IPS DF 6.9 (cell line): ENCODE data around the gene ZNF48.

Source experiments
- DNase-seq: peaks from one replicate; pipeline ENCODE4 v3.0.0-alpha.2; 2013; ENCODE audit warnings: low read depth, low spot score
- H3K27ac ChIP-seq: one replicate; pipeline ENCODE4 v1.5.1; 2013; ENCODE audit warnings: low read length, control low read depth
- H3K27me3 ChIP-seq: 2 replicates; pipeline ENCODE4 v1.6.1; 2013; ENCODE audit warnings: mild to moderate bottlenecking, low read length; ENCODE audit not compliant: control insufficient read depth, insufficient read depth
- H3K36me3 ChIP-seq: 2 replicates; pipeline ENCODE4 v1.6.1; 2013; ENCODE audit warnings: low read length; ENCODE audit not compliant: control insufficient read depth, insufficient read depth
- H3K4me1 ChIP-seq: 2 replicates; pipeline ENCODE4 v1.6.1; 2013; ENCODE audit warnings: low read length; ENCODE audit not compliant: control insufficient read depth, insufficient read depth
- H3K4me3 ChIP-seq: 2 replicates; pipeline ENCODE4 v1.5.1; 2013; ENCODE audit warnings: mild to moderate bottlenecking, low read length
- H3K9me3 ChIP-seq: 2 replicates; pipeline ENCODE4 v1.6.1; 2013; ENCODE audit warnings: low read length, inconsistent platforms; ENCODE audit not compliant: control insufficient read depth, insufficient read depth
- WGBS: extraction: QIAGEN DNeasy Blood & Tissue Kit; methylation state at CpG from one replicate; pipeline ENCODE4 v1.1.7; 2013; ENCODE audit warnings: mixed read lengths, missing lambda C conversion rate; ENCODE audit not compliant: insufficient read length, insufficient coverage; 5-methylcytosine and 5-hydroxymethylcytosine counted together

Gene ZNF48

DNA sequence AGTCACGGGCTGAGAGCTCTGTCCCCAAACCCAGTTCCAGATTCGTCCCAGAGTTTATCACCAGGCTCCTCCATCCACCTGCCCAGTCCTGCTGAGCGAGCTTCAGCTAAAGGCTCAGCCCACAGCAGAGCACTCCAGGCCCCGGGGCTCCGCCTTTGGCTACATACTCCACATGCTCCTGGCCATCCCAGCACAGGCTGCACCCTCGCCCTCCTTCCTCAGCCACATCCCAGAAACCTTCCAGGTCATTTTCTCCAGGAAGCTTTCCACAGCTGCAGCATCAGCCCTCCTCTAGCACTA is 35.4 kb upstream of the ZNF48 start:
- Histone ChIP-seq H3K36me3 (peaks cover 12% of the 10 kb centered on the region; the same call in 1 of the 2 replicates), H3K27ac (no peak overlapping the region)
- no CpG with 5 or more reads among the region's 6 CpGs for WGBS

GRCh38 chr16:30361180-30361579 is 34.0 kb upstream of the ZNF48 start:
- H3K9me3 ChIP-seq = no peaks in the 10 kb centered on the region
- H3K27ac ChIP-seq = no peak overlapping the region
- no CpG with 5 or more reads among the region's 7 CpGs for WGBS
- no peak overlapping the region for H3K4me3 ChIP-seq
- H3K27me3 ChIP-seq = no peaks in the 10 kb centered on the region
- no peaks in the 10 kb centered on the region for H3K4me1 ChIP-seq
- peaks cover 12% of the 10 kb centered on the region; the same call in 1 of the 2 replicates for H3K36me3 ChIP-seq
- DNase-seq = no peak

More for the DNA sequence above, 35.4 kb upstream of the ZNF48 start:
- Histone ChIP-seq H3K4me1 (no peaks in the 10 kb centered on the region), H3K4me3 (no peak overlapping the region), H3K27me3 (no peaks in the 10 kb centered on the region), H3K9me3 (no peaks in the 10 kb centered on the region)
- DNase-seq = no peak

DNA sequence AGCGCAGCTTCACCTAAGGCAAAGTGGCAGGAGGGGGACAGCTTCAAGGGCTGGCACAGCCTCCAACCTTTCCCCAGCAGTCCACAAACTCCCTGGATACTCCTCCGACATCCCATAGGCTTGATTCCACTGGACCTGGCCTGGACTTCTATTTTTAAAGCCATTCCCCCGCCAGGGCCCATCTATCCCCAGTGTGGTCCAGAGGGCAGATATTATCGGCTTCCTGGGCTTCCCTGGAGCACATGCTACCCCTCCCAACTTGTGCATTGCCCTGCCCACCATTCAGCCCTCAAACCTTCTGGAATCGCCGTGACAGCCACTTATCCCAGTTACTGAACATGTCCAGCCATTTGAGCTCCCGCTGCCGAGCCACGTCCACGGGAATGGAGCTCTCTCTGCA is 30.0 kb upstream of the ZNF48 start:
- no peaks in the 10 kb centered on the region for H3K36me3 ChIP-seq
- no peak for DNase-seq
- H3K27ac ChIP-seq = no peak overlapping the region
- WGBS = no CpG with 5 or more reads among the region's 10 CpGs
- H3K27me3 ChIP-seq = no peaks in the 10 kb centered on the region
- no peaks in the 10 kb centered on the region for H3K9me3 ChIP-seq
- no peak overlapping the region for H3K4me3 ChIP-seq
- H3K4me1 ChIP-seq = peaks cover 7% of the 10 kb centered on the region

- H3K36me3 ChIP-seq = no peaks in the 10 kb centered on the region
Measured at GRCh38 chr16:30366511-30366910, 28.7 kb upstream of the ZNF48 start.

GRCh38 chr16:30367349-30368009 is 27.7 kb upstream of the ZNF48 start:
- no peaks in the 10 kb centered on the region for H3K27me3 ChIP-seq
- no peaks in the 10 kb centered on the region for H3K36me3 ChIP-seq
- peaks cover 7% of the 10 kb centered on the region for H3K4me1 ChIP-seq
- H3K27ac ChIP-seq = no peak overlapping the region
- no peaks in the 10 kb centered on the region for H3K9me3 ChIP-seq
- WGBS = no CpG with 5 or more reads among the region's 10 CpGs
- no peak overlapping the region for H3K4me3 ChIP-seq
- DNase-seq = no peak

More at GRCh38 chr16:30366511-30366910, 28.7 kb upstream of the ZNF48 start:
- Histone ChIP-seq H3K27me3 (no peaks in the 10 kb centered on the region), H3K4me3 (no peak overlapping the region), H3K27ac (no peak overlapping the region), H3K4me1 (peaks cover 7% of the 10 kb centered on the region), H3K9me3 (no peaks in the 10 kb centered on the region)
- WGBS = no CpG with 5 or more reads among the region's 4 CpGs
- no peak for DNase-seq

- Histone ChIP-seq H3K4me1 (peaks cover 7% of the 10 kb centered on the region), H3K9me3 (no peaks in the 10 kb centered on the region), H3K27me3 (no peaks in the 10 kb centered on the region), H3K27ac (no peak overlapping the region), H3K4me3 (no peak overlapping the region), H3K36me3 (no peaks in the 10 kb centered on the region)
- WGBS = no CpG with 5 or more reads among the region's 8 CpGs
- DNase-seq = no peak
Measured at GRCh38 chr16:30368122-30368791, 27.0 kb upstream of the ZNF48 start.

DNA sequence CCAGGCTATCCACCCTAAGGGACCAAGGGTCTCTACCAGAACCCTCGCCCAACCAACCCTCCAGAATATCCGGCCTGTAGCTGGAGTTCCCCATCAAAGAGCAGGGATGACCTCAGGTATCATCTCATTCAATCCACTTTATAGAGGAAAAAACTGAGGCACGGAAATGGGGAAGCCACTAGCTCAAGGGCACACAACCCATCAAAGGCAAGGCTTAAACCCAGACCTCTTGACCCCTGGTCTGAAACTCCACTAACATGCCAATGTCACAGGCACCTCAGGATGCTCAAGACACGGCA is 26.5 kb upstream of the ZNF48 start:
- Histone ChIP-seq H3K4me1 (peaks cover 7% of the 10 kb centered on the region), H3K9me3 (no peaks in the 10 kb centered on the region), H3K27me3 (no peaks in the 10 kb centered on the region), H3K36me3 (no peaks in the 10 kb centered on the region), H3K4me3 (no peak overlapping the region), H3K27ac (no peak overlapping the region)
- no peak for DNase-seq
- WGBS = no CpG with 5 or more reads among the region's 4 CpGs

DNA sequence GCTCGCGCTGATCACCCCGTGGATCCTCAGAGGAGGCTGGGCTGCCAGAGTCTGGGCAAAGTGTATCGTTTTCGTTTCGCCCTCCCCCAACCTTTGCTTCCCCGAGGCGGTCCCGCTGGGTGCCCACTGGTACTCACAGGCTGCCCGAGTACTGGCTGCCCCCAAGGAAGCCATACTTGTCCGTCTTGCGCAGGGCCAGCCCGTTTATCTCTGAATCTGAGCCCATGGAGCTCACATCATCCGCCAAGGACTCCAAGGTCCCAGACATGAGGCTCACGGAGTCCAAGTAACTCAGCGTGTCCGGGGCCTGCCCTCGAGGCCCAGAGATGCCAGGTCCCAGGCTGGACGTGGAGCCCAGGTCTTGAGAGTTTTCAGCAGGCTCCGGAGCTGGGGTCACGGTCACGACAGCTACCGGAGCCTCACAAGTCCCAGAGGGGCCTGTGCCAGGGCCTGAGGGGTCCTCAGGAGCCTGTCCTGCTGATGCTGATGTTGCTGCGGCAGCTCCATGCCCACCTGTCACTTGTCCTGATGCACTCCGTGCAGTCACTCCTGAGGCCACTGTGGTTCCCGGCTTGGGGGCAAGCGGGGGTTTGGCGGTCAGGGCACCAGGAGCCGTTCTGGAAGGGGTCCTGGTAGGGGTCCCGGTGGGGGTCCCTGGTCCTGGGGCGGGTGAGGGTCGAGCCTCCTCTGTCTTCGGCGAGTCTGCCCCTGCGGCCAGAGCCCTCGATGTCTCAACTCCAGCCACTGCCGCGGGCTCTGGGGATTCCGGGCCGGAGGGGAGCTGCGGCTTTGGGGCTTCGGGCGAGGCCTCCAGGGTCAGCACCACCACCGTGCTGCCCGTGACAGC is 25.9 kb upstream of the ZNF48 start:
- no peaks in the 10 kb centered on the region for H3K9me3 ChIP-seq
- DNase-seq = no peak
- peak overlapping the region; percentile 77 for H3K4me3 ChIP-seq
- H3K27ac ChIP-seq = no peak overlapping the region
- no CpG with 5 or more reads among the region's 45 CpGs for WGBS
- no peaks in the 10 kb centered on the region for H3K36me3 ChIP-seq
- H3K27me3 ChIP-seq = no peaks in the 10 kb centered on the region
- peaks cover 7% of the 10 kb centered on the region for H3K4me1 ChIP-seq

DNA sequence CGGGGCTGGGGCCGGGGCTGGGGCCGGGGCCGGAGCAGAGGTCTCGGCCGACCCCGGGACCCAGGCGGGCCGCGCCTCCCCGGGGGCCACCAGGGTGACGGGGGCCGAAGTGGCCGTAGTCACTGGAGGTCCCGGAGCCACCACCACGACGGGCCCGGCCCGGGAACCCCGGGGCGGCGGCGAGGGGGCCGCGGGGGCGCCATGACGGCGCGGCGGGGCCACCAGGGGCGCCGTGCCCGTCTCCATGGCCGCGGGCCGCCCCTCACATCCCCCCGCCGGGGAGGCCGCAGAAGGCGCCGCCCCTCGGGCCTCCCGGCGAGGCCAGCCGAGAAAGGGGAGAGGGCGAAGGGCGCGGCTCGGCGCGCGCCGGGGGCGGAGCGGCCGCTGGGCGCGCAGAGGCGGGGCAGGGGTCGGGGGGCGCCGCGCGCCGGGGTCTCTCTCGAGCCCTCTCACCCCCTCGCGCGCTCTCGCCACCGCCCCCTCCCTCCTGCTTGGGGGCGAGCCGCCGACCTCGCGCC is 25.2 kb upstream of the ZNF48 start:
- Histone ChIP-seq H3K27me3 (no peaks in the 10 kb centered on the region), H3K9me3 (no peaks in the 10 kb centered on the region), H3K27ac (no peak overlapping the region), H3K4me1 (peaks cover 7% of the 10 kb centered on the region), H3K36me3 (no peaks in the 10 kb centered on the region), H3K4me3 (peak overlapping the region; percentile 77)
- no peak for DNase-seq
- WGBS = no CpG with 5 or more reads among the region's 76 CpGs

DNA sequence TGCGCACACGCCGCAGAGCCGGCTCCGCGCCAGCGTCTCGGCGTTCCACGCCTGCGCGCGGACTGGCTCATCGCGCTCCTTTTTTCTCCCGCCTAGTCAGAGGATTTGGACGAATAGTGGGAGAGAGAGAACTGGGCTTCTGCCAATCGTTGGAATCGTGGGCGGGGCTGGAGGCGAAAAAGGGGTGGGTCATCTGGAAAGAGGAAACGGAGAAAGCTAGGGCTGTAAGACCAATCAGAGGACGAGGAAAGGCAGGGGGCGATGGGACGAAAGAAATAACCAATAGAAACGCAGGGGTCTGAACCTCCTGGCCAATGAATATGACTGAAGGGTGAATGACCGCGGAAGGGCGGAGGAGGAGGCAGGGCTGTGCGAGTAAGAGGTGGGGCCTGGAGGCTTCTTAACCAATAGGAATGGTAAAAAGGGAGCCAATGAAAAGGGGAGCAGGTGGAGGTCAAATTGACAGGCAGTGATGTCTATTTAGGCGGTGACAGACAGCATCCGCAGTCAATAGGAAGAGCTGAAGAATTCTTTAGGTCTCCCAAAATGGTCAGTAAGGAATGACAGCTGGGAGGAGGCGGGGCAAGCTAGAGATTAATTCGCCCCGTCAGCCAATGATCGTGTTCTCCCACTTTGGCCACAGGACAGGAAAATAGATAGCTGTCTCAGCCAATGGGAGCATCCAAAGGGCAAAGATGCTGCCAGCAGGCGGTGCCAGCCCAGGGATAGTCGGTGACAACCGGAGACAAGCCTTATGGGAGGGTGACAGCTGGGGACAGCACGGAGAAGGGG is 24.6 kb upstream of the ZNF48 start, which contains the start of gene TBC1D10B:
Gene TBC1D10B (minus strand): TSS at position 39 of the 792 bp plus-strand sequence. CDS start 311 bp downstream, outside the sequence.
- Histone ChIP-seq H3K4me3 (peak within 1 kb of the TSS; percentile 77), H3K27ac (no peak within 1 kb of the TSS), H3K36me3 (no peaks in the 10 kb centered on the region), H3K27me3 (no peaks in the 10 kb centered on the region), H3K9me3 (no peaks in the 10 kb centered on the region), H3K4me1 (peaks cover 7% of the 10 kb centered on the region)
- DNase-seq = peak; percentile 98
- WGBS = no CpG with 5 or more reads among the region's 40 CpGs
